Measurements from ENCODE around the gene PGPEP1. TPM values are rescaled to one million over a fixed set of nuclear protein-coding genes. Genes with fewer than 3 reads are reported as not detected.
A peak's percentile ranks its signal among the peaks of the same experiment; 100 is the strongest.

The PGPEP1 gene
- polyA plus RNA-seq, 1 experiment = 32.2 TPM

GRCh38 chr19:18368504-18369222, 28.3 kb downstream of the PGPEP1 start:
- TF ChIP-seq, protein P1, sequence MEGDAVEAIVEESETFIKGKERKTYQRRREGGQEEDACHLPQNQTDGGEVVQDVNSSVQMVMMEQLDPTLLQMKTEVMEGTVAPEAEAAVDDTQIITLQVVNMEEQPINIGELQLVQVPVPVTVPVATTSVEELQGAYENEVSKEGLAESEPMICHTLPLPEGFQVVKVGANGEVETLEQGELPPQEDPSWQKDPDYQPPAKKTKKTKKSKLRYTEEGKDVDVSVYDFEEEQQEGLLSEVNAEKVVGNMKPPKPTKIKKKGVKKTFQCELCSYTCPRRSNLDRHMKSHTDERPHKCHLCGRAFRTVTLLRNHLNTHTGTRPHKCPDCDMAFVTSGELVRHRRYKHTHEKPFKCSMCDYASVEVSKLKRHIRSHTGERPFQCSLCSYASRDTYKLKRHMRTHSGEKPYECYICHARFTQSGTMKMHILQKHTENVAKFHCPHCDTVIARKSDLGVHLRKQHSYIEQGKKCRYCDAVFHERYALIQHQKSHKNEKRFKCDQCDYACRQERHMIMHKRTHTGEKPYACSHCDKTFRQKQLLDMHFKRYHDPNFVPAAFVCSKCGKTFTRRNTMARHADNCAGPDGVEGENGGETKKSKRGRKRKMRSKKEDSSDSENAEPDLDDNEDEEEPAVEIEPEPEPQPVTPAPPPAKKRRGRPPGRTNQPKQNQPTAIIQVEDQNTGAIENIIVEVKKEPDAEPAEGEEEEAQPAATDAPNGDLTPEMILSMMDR (IDR thresholded peaks at IDR 0.05; ENCODE audit: insufficient read depth, low read depth, low read length) = no peak
- Histone ChIP-seq H3K36me3 (ENCODE audit: control insufficient read depth, insufficient read depth, low read length) (no peaks in the 10 kb centered on the region), H3K4me3 (ENCODE audit: low read depth, low read length) (no peak overlapping the region), H3K27me3 (ENCODE audit: control insufficient read depth, insufficient read depth, low read length) (no peaks in the 10 kb centered on the region)
- ChIA-PET CTCF (interaction anchor here (0.8 kb wide), 1 partner anchor 20 kb away, joined by 3 read pairs; no protein-coding TSS in a partner anchor), POLR2A (no interaction called here)
- DNase-seq (ENCODE audit: low read depth) = no peak

DNA sequence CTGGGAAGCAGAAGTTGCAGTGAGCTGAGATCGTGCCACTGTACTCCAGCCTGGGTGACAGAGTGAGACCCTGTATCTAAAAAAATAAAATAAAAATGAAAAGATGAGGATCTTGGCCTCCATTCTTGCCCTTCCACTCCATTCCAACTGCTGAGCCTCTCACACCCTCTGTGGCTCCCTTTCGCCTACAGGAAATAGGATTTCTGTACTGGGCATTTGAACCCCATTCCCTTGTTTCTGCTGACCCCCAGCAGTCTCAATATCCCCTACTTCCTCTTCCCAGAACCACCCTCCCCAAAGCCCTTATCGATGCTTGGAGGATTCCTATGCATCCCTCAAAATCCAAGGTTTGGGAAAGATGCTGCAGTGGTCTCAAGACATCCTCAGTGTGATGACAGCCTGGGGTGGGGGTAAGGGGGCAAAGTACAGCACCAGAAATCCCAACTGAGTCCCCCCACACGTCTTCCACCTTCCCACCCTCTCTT, 33.1 kb downstream of the PGPEP1 start:
- ChIA-PET CTCF (interaction anchor here (0.9 to 1.7 kb wide), 2 partner anchors 15 to 94 kb away, joined by 3 to 6 read pairs; no protein-coding TSS in a partner anchor), POLR2A (no interaction called here)
- TF ChIP-seq, protein P1 (IDR thresholded peaks at IDR 0.05; ENCODE audit: insufficient read depth, low read depth, low read length) = no peak
- Histone ChIP-seq H3K36me3 (ENCODE audit: control insufficient read depth, insufficient read depth, low read length) (no peaks in the 10 kb centered on the region), H3K27me3 (ENCODE audit: control insufficient read depth, insufficient read depth, low read length) (no peaks in the 10 kb centered on the region), H3K4me3 (ENCODE audit: low read depth, low read length) (no peak overlapping the region)
- no peak for DNase-seq (ENCODE audit: low read depth)

- Histone ChIP-seq H3K36me3 (ENCODE audit: control insufficient read depth, insufficient read depth, low read length) (no peaks in the 10 kb centered on the region), H3K27me3 (ENCODE audit: control insufficient read depth, insufficient read depth, low read length) (no peaks in the 10 kb centered on the region), H3K4me3 (ENCODE audit: low read depth, low read length) (no peak overlapping the region)
- POLR2A ChIA-PET = no interaction called here
- TF ChIP-seq, protein P1 (IDR thresholded peaks at IDR 0.05; ENCODE audit: insufficient read depth, low read depth, low read length) = no peak
- CTCF ChIA-PET = interaction anchor here (0.9 to 1.7 kb wide), 3 partner anchors 14 to 95 kb away, joined by 3 to 6 read pairs (median 3); no protein-coding TSS in a partner anchor
- peak; percentile 92 for DNase-seq (ENCODE audit: low read depth)
Observed at GRCh38 chr19:18373892-18374629, 33.7 kb downstream of the PGPEP1 start.

- no peak overlapping the region for H3K4me3 ChIP-seq (ENCODE audit: low read depth, low read length)
- ChIA-PET POLR2A (no interaction called here), CTCF (no interaction called here)
- no peaks in the 10 kb centered on the region for H3K27me3 ChIP-seq (ENCODE audit: control insufficient read depth, insufficient read depth, low read length)
- TF ChIP-seq, protein P1 (IDR thresholded peaks at IDR 0.05; ENCODE audit: insufficient read depth, low read depth, low read length) = no peak
- DNase-seq (ENCODE audit: low read depth) = no peak
- no peaks in the 10 kb centered on the region for H3K36me3 ChIP-seq (ENCODE audit: control insufficient read depth, insufficient read depth, low read length)
Observed at GRCh38 chr19:18377026-18377425, 36.6 kb downstream of the PGPEP1 start.

Measured in BJ (cell line).